HG02571 (cell line): Measurements from ENCODE around the gene UNCX.

Experiments used
- ATAC-seq: cut with Tn5 transposase; IDR thresholded peaks from one replicate; pipeline ENCODE4 v1.9.1; 2021; ENCODE audit warnings: mild to moderate bottlenecking, moderate library complexity; ENCODE audit not compliant: unreplicated experiment

UNCX gene

GRCh38 chr7:1214516-1214915, 18.2 kb upstream of the UNCX start:
- ATAC-seq, result no peak

- no peak for ATAC-seq
These were observed 14.0 kb upstream of the UNCX start for GRCh38 chr7:1218541-1219165.

GRCh38 chr7:1219498-1219897, 13.2 kb upstream of the UNCX start:
- ATAC-seq, result no peak

- ATAC-seq, result no peak
These were observed 12.5 kb upstream of the UNCX start for GRCh38 chr7:1220000-1220726.

GRCh38 chr7:1220977-1221745, 11.5 kb upstream of the UNCX start:
- ATAC-seq, result no peak

GRCh38 chr7:1223196-1223981, 9.3 kb upstream of the UNCX start:
- no peak for ATAC-seq

GRCh38 chr7:1224086-1224716, 8.5 kb upstream of the UNCX start:
- no peak for ATAC-seq

- no peak for ATAC-seq
These were observed 7.6 kb upstream of the UNCX start for GRCh38 chr7:1225030-1225429.

- ATAC-seq, result no peak
These were observed 7.1 kb upstream of the UNCX start for GRCh38 chr7:1225441-1226185.

GRCh38 chr7:1226186-1226901, 6.3 kb upstream of the UNCX start:
- ATAC-seq, result no peak

GRCh38 chr7:1227071-1227804, 5.4 kb upstream of the UNCX start:
- no peak for ATAC-seq

GRCh38 chr7:1227814-1228544, 4.7 kb upstream of the UNCX start:
- ATAC-seq, result no peak

- no peak for ATAC-seq
These were observed 4.0 kb upstream of the UNCX start for GRCh38 chr7:1228545-1229201.

GRCh38 chr7:1229202-1229947, 3.3 kb upstream of the UNCX start:
- ATAC-seq, result no peak

GRCh38 chr7:1229956-1230355, 2.7 kb upstream of the UNCX start:
- no peak for ATAC-seq

GRCh38 chr7:1230411-1231213, 2.1 kb upstream of the UNCX start:
- ATAC-seq, result no peak
